CD14-positive monocyte (primary cell): ENCODE data around the gene FAP. TPM values are rescaled to one million over a fixed set of nuclear protein-coding genes. Genes with fewer than 3 reads are reported as not detected.
A peak's percentile ranks its signal among the peaks of the same experiment; 100 is the strongest.

Source experiments
- DNase-seq, 3 donors: peaks; one replicate each; pipeline ENCODE4 v3.0.0-alpha.2; 2011 to 2022
- H2AFZ ChIP-seq: 2 replicates; pipeline ENCODE4 v1.6.0; 2012; ENCODE audit warnings: mild to moderate bottlenecking, low read depth, low read length, inconsistent platforms; ENCODE audit not compliant: insufficient read depth, poor library complexity, severe bottlenecking
- H3K27ac ChIP-seq, 2 donors: 1 replicate in 1 of 2; 2 replicates in 1 of 2; pipeline ENCODE4 v1.5.1; 2012 to 2013; ENCODE audit warnings: low read length in 2 of 2, control low read depth in 1 of 2, inconsistent platforms in 1 of 2, low read depth in 1 of 2, mild to moderate bottlenecking in 1 of 2
- H3K27me3 ChIP-seq, 2 donors: one replicate each; pipeline versions ENCODE4 v1.6.0 to v1.6.1; 2011 to 2013; ENCODE audit warnings: low read length in 2 of 2; ENCODE audit not compliant: control insufficient read depth in 2 of 2, insufficient read depth in 2 of 2
- H3K36me3 ChIP-seq, 2 donors: replicated peaks in 1 of 2; 1 replicate in 1 of 2; 2 replicates in 1 of 2; pipeline versions ENCODE4 v1.5.1 to v1.6.1; 2012 to 2013; ENCODE audit warnings: low read length in 2 of 2, control low read depth in 1 of 2, inconsistent platforms in 1 of 2, mild to moderate bottlenecking in 1 of 2; ENCODE audit not compliant: insufficient read depth in 2 of 2, control insufficient read depth in 1 of 2
- H3K4me1 ChIP-seq, 2 donors: 1 replicate in 1 of 2; 2 replicates in 1 of 2; pipeline versions ENCODE4 v1.5.1 to v1.6.1; 2012 to 2013; ENCODE audit warnings: low read length in 2 of 2, control low read depth in 1 of 2, inconsistent platforms in 1 of 2, mild to moderate bottlenecking in 1 of 2, moderate library complexity in 1 of 2; ENCODE audit not compliant: insufficient read depth in 2 of 2, control insufficient read depth in 1 of 2
- H3K4me2 ChIP-seq: replicated peaks from 2 replicates; pipeline ENCODE3; 2012; ENCODE audit warnings: low read length, moderate library complexity, mild to moderate bottlenecking; ENCODE audit not compliant: poor library complexity, severe bottlenecking; ENCODE audit errors: extremely low read depth
- H3K4me3 ChIP-seq, 3 experiments: fragments of 200-600 bp in 1 of 3; sonication (generic) in 1 of 3; replicated peaks in 1 of 3; 1 replicate in 2 of 3; 2 replicates in 1 of 3; pipeline ENCODE4 v1.5.1; 2011 to 2013; ENCODE audit warnings: low read length in 3 of 3, mild to moderate bottlenecking in 3 of 3, control low read depth in 2 of 3, low read depth in 2 of 3, inconsistent platforms in 1 of 3, moderate library complexity in 1 of 3
- H3K79me2 ChIP-seq: 2 replicates; pipeline ENCODE4 v1.6.0; 2012; ENCODE audit warnings: mild to moderate bottlenecking, control low read depth, inconsistent platforms, low read length, moderate library complexity; ENCODE audit not compliant: insufficient read depth
- H3K9ac ChIP-seq: 2 replicates; pipeline ENCODE4 v1.6.0; 2017; ENCODE audit warnings: low read length, mild to moderate bottlenecking; ENCODE audit not compliant: insufficient read depth, poor library complexity, severe bottlenecking
- H3K9me3 ChIP-seq, 2 donors: replicated peaks in 1 of 2; 1 replicate in 1 of 2; 2 replicates in 1 of 2; pipeline versions ENCODE4 v1.5.1 to v1.6.1; 2012 to 2013; ENCODE audit warnings: low read length in 2 of 2, control low read depth in 1 of 2; ENCODE audit not compliant: control insufficient read depth in 1 of 2, insufficient read depth in 1 of 2
- H4K20me1 ChIP-seq: 2 replicates; pipeline ENCODE4 v1.6.0; 2012; ENCODE audit warnings: mild to moderate bottlenecking, low read length, control low read depth, moderate library complexity; ENCODE audit not compliant: insufficient read depth
- H3K27ac Mint-ChIP-seq, 7 donors: one replicate each; pipeline ENCODE4 v1.8.0; 2020; ENCODE audit warnings: mild to moderate bottlenecking in 7 of 7, mixed read lengths in 7 of 7, moderate library complexity in 6 of 7, inconsistent platforms in 2 of 7
- H3K27me3 Mint-ChIP-seq, 3 donors: one replicate each; pipeline ENCODE4 v1.8.0; 2021 to 2022; ENCODE audit warnings: low read depth in 3 of 3, mild to moderate bottlenecking in 3 of 3, mixed read lengths in 3 of 3, moderate library complexity in 3 of 3, inconsistent platforms in 1 of 3
- H3K36me3 Mint-ChIP-seq, 2 donors: one replicate each; pipeline ENCODE4 v1.8.0; 2020; ENCODE audit warnings: mixed read lengths in 2 of 2, inconsistent platforms in 1 of 2, mild to moderate bottlenecking in 1 of 2
- H3K4me1 Mint-ChIP-seq: one replicate; pipeline ENCODE4 v1.8.0; 2020; ENCODE audit warnings: mild to moderate bottlenecking, mixed read lengths
- H3K4me3 Mint-ChIP-seq, 2 donors: one replicate each; pipeline ENCODE4 v1.8.0; 2020; ENCODE audit warnings: mild to moderate bottlenecking in 2 of 2, mixed read lengths in 2 of 2, moderate library complexity in 1 of 2
- H3K9me3 Mint-ChIP-seq, 7 donors: one replicate each; pipeline ENCODE4 v1.8.0; 2020 to 2022; ENCODE audit warnings: mixed read lengths in 7 of 7, mild to moderate bottlenecking in 6 of 7, moderate library complexity in 6 of 7, inconsistent platforms in 2 of 7
- CTCF ChIP-seq: fragments of 200-600 bp; IDR thresholded peaks from one replicate; pipeline ENCODE4 v1.8.0; 2022; ENCODE audit warnings: antibody characterized with exemption, mild to moderate bottlenecking
- WGBS: methylation state at CpG from one replicate; pipeline ENCODE4 v1.1.5; 2013; ENCODE audit warnings: missing lambda C conversion rate; ENCODE audit not compliant: insufficient coverage; 5-methylcytosine and 5-hydroxymethylcytosine counted together
- intact Hi-C, 2 donors: fragments of 100-400 bp; cut with micrococcal nuclease; formaldehyde crosslinking; loops; one replicate each; pipeline versions ENCODE4 v1.15.0 to v1.15.1; 2023
- polyA plus RNA-seq, 3 donors: library from polyadenylated mRNA; depleted of rRNA in 1 of 3; unstranded in 2 of 3; stranded (reverse) in 1 of 3; fragments of 300-500 nt in 2 of 3; fragments of >200 nt in 1 of 3; fragmentation: Illumina TruSeq in 2 of 3; gene quantifications; 1 replicate in 2 of 3; 2 replicates in 1 of 3; pipeline ENCODE4 v1.2.3, GENCODE V29; 2012 to 2021

FAP gene
- polyA plus RNA-seq, 3 donors = not detected

DNA sequence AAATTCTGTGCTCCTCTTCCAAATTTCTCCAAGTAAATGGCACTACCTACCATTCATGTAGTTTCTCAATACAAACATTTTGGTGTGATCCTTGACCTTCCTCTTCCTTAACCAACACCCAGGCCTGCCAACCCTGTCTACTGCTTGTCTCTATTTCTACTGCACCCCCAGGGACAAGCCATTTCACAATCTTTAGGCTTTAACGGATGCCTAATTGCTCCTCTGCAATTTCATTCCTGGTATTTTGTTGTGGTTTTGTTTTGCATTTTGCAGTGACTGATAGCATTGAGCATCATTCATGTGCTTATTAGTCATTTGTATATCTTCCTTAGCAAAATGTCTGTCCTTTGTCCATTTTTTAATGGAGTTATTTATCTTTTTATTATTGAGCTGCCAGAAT, 10.0 kb downstream of the FAP start:
- H3K9ac ChIP-seq = no peak overlapping the region
- no peaks in the 10 kb centered on the region for H3K27me3 ChIP-seq
- Mint-ChIP-seq H3K9me3 (peaks cover 4 to 14% (median 5%) of the 10 kb centered on the region in 7 donors), H3K27me3 (no peaks in the 10 kb centered on the region), H3K4me3 (no peak overlapping the region), H3K4me1 (peaks cover 6% of the 10 kb centered on the region), H3K27ac (no peak overlapping the region), H3K36me3 (no peaks in the 10 kb centered on the region)
- no peaks in the 10 kb centered on the region for H4K20me1 ChIP-seq
- H3K4me2 ChIP-seq = no peak overlapping the region
- peak in 1 of 3 donors; percentile 16 for DNase-seq
- WGBS = no CpG with 5 or more reads among the region's 1 CpG
- no peaks in the 10 kb centered on the region for H3K4me1 ChIP-seq
- no peak for TF ChIP-seq CTCF
- no peak overlapping the region for H3K4me3 ChIP-seq
- H2AFZ ChIP-seq = no peak overlapping the region
- H3K36me3 ChIP-seq = no peaks in the 10 kb centered on the region
- H3K79me2 ChIP-seq = no peaks in the 10 kb centered on the region
- H3K27ac ChIP-seq = no peak overlapping the region
- H3K9me3 ChIP-seq = peaks cover 0 to 11% of the 10 kb centered on the region in 2 donors
- intact Hi-C loops = no loop called here

- intact Hi-C loops = no loop called here
- no peaks in the 10 kb centered on the region for H3K36me3 ChIP-seq
These were observed 10.6 kb downstream of the FAP start for GRCh38 chr2:162232671-162233070.

More at GRCh38 chr2:162232671-162233070, 10.6 kb downstream of the FAP start:
- Mint-ChIP-seq H3K27me3 (no peaks in the 10 kb centered on the region), H3K36me3 (no peaks in the 10 kb centered on the region), H3K9me3 (peaks cover 4 to 14% (median 5%) of the 10 kb centered on the region in 7 donors), H3K4me3 (no peak overlapping the region), H3K27ac (no peak overlapping the region), H3K4me1 (peaks cover 6% of the 10 kb centered on the region)
- H3K9ac ChIP-seq = no peak overlapping the region
- 100% methylated on average over 1 of the region's 2 CpGs for WGBS
- no peak overlapping the region for H3K4me3 ChIP-seq
- no peaks in the 10 kb centered on the region for H3K79me2 ChIP-seq
- no peak for TF ChIP-seq CTCF
- H4K20me1 ChIP-seq = no peaks in the 10 kb centered on the region
- peaks cover 0 to 11% of the 10 kb centered on the region in 2 donors for H3K9me3 ChIP-seq
- no peaks in the 10 kb centered on the region for H3K4me1 ChIP-seq
- no peak overlapping the region for H2AFZ ChIP-seq
- H3K27me3 ChIP-seq = no peaks in the 10 kb centered on the region
- H3K27ac ChIP-seq = no peak overlapping the region
- DNase-seq = no peak
- H3K4me2 ChIP-seq = no peak overlapping the region
